ENCODE results near the gene DPH3. TPM values are rescaled to one million over a fixed set of nuclear protein-coding genes. Genes with fewer than 3 reads are reported as not detected.

The DPH3 gene
- total and polyA plus RNA-seq, 7 donors: 23.5 to 108 (median 51.4) TPM

DNA sequence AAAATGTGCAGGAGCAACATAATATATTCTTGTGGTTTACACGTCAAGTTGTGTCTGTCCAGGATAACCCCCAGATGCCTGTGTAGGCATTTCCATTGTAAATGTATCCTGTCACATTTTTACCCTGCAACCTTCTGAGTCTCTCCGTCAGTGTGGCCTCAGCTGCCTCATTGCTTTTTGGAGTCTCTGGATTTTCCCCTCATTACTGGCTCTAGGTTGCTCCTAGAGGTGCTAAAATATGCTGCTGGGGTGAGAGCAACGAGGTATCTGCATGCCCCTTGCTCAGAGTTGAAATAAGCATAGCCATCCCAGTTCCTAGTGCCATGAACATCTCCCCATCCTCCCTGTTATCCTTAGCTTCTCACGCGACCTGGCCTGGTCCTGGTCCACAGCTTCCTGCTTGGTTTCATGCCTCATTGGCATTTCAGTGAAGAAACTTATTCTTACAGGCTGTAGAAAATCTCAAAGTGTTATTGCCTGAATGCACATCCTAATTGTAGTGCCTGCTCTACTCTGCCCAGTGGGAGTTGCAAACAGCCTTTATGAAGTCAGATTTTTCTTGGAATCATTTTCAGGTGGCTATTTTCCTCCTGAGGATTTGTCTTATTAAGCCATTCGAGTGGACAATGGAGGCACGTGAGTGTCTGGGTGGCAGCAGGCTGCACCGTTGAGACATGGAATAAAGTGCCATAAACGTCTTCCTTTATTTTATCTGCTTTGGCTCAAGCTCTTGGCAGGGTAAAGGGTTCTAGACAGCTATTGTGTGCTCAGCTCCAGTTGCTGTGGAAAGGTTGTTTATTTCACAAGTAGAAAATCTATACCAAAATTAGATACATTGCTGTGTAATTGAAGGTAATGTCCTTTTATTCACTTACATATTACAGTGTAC lies 33.5 kb upstream of the DPH3 start:
- no peak for ATAC-seq
- no peak overlapping the region for H3K4me3 ChIP-seq
- intact Hi-C loops (cut with DNase I): no loop called here

GRCh38 chr3:16295298-16295890 lies 30.7 kb upstream of the DPH3 start:
- Histone ChIP-seq H3K27me3 (ENCODE audit: insufficient read depth in 3 of 3, low read length in 2 of 3) (no peaks in the 10 kb centered on the region), H3K27ac (no peak overlapping the region), H3K4me3 (no peak overlapping the region), H3K36me3 (ENCODE audit: insufficient read depth in 1 of 2, low read depth in 1 of 2) (peaks cover 0 to 17% of the 10 kb centered on the region in 2 donors), H3K9me3 (no peaks in the 10 kb centered on the region), H3K4me1 (peaks cover 8% of the 10 kb centered on the region)
- DNase-seq (no peak), ATAC-seq (peak in 1 of 4 donors; percentile 29)
- no peak for TF ChIP-seq CTCF (IDR thresholded peaks at IDR 0.05)
- intact Hi-C loops (cut with DNase I): no loop called here
- WGBS, 3 donors: 32 to 48% (median 35%) methylated on average over 3 of the region's 3 CpGs

More for the DNA sequence above, 33.5 kb upstream of the DPH3 start:
- DNase-seq: no peak
- Histone ChIP-seq H3K4me1 (peaks cover 10% of the 10 kb centered on the region), H3K36me3 (ENCODE audit: insufficient read depth in 1 of 2, low read depth in 1 of 2) (peaks cover 5 to 38% of the 10 kb centered on the region in 2 donors), H3K27me3 (ENCODE audit: insufficient read depth in 3 of 3, low read length in 2 of 3) (no peaks in the 10 kb centered on the region), H3K9me3 (no peaks in the 10 kb centered on the region), H3K27ac (no peak overlapping the region)
- no peak for TF ChIP-seq CTCF (IDR thresholded peaks at IDR 0.05)
- 51 to 69% (median 61%) methylated on average over 9 of the region's 9 CpGs for WGBS, 3 donors

DNA sequence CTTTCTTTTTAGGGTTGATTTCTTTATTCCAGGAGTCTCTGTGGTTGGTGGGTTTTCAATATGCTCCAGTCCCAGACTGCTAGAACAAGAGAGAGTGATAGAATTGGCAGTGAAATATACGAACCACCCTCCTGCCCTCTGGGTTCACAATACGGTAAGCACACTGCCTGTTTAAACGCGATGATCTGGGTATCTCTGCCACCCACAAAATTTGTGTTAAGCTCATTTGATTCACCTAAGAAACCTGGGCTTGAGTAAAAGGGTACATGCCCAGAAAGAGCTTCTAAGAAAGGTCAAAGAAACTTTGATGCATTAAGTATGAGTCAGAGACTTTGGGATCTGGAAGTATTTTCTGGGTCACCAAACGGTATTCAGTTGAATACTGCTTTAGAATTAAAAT lies 30.1 kb upstream of the DPH3 start:
- Histone ChIP-seq H3K36me3 (ENCODE audit: insufficient read depth in 1 of 2, low read depth in 1 of 2) (peaks cover 0 to 17% of the 10 kb centered on the region in 2 donors), H3K4me3 (no peak overlapping the region), H3K27me3 (ENCODE audit: insufficient read depth in 3 of 3, low read length in 2 of 3) (no peaks in the 10 kb centered on the region), H3K4me1 (peaks cover 6% of the 10 kb centered on the region), H3K27ac (no peak overlapping the region), H3K9me3 (no peaks in the 10 kb centered on the region)
- WGBS, 3 donors: 89 to 95% (median 93%) methylated on average over 5 of the region's 5 CpGs
- DNase-seq (no peak), ATAC-seq (no peak)
- no peak for TF ChIP-seq CTCF (IDR thresholded peaks at IDR 0.05)
- intact Hi-C loops (cut with DNase I): no loop called here

DNA sequence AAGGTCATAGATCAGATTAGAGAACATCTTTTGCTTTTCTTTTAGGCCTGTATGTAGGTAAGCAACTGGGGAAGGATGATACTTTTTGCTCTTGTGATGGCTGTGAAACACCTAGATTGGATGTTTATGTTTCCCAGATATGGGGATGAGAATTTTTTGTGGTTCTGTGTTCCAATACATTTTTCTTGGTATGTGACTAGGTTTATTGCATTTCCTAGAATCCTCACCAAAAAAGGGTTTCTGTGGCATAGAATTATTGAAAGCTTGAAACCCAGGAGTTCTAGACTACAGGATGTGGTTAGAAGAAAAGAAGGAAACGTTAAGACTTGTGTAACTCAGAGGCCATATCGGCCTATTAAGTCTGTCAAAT lies 26.1 kb upstream of the DPH3 start:
- no peaks in the 10 kb centered on the region for H3K9me3 ChIP-seq
- intact Hi-C loops (cut with DNase I): loop anchor here (1.0 to 2.0 kb wide), 2 partner anchors 259 to 260 kb away; no protein-coding TSS in a partner anchor
- no peaks in the 10 kb centered on the region for H3K27me3 ChIP-seq (ENCODE audit: insufficient read depth in 3 of 3, low read length in 2 of 3)
- WGBS, 3 donors: 52 to 66% (median 56%) methylated on average over 2 of the region's 2 CpGs
- no peak for TF ChIP-seq CTCF (IDR thresholded peaks at IDR 0.05)
- peak overlapping the region; percentile 17 for H3K27ac ChIP-seq
- H3K4me1 ChIP-seq: peaks cover 30% of the 10 kb centered on the region
- ATAC-seq (no peak), DNase-seq (no peak)
- peaks cover 0 to 11% of the 10 kb centered on the region in 2 donors for H3K36me3 ChIP-seq (ENCODE audit: insufficient read depth in 1 of 2, low read depth in 1 of 2)
- H3K4me3 ChIP-seq: no peak overlapping the region

Data from psoas muscle (tissue), 8 donors.